ENCODE data around the gene ALG2.

Gene ALG2

DNA sequence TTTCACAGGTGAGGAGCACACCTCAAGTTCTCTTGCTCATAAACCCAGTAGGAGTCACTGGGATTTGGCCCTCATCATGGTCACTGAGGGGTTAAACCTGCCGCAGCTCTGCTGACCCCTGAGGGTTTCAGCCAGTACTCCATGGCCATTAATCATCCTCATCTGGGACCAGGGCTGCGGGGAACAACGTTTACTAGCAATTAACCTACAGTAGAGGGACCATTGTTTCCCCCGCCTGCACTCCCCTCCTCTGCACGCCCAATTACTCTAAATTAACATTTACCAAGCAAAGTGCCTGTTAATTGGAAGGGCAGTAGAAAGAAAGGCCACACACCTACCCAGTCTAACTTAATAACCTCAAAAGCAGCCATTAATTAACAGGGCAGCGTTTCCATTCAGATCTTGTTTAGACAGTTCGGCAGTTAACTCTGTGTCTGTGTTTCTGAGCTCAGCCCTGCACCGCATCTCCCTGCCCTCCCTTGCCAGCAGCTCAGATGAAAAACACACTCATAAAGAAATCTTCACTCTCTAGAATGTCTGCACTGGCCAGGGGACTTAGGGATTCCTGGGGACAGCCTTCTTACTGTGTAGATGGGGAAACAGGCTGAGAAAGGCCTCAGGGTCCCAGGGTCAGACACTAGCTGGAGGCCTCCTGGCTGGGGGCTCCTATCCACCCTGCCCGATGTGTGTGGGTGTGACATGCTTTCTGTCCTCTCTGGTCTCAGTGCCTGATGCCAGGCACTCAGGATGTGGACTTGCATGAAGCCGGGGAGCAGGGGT, 51.6 kb downstream of the ALG2 start:
- DNase-seq: no peak

DNA sequence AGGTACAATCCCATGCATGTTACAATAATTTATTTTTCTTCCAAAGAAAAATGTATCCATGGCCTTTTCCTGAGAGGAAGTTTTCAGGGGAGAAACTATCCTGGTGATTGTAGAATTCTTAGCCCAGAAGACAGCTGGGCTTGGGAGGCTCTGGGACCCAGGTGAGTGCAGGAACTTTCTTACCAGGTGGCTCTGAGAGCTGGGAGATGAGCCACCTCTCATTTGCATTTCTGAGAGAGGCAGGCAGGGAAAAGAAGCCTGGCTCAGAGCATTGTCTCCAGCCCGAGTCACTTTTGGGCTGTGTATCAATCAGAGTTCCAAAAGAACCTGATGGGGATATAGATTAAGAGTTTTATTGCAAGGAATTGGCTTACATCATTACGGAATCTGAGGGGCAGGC, 52.7 kb downstream of the ALG2 start:
- no peak for DNase-seq

DNA sequence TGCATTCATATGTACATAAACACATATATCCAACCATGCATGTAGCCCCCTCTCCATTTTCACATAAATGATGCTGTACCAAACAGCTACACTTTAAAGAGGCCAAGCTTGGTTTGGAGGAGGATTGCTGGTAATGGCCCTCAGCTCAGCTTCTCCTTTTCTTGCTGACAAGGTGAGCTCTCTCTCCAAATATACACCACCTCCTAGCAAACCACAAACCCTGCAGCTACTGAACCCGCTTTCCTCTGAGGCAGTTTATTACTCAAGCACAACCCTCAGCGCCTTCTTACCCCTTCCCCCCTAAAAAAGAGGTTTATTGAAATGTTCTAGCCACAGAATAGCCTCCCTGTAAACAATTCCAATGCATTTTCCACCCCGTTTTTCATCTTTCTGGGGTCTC, 54.0 kb downstream of the ALG2 start:
- no peak for DNase-seq

DNA sequence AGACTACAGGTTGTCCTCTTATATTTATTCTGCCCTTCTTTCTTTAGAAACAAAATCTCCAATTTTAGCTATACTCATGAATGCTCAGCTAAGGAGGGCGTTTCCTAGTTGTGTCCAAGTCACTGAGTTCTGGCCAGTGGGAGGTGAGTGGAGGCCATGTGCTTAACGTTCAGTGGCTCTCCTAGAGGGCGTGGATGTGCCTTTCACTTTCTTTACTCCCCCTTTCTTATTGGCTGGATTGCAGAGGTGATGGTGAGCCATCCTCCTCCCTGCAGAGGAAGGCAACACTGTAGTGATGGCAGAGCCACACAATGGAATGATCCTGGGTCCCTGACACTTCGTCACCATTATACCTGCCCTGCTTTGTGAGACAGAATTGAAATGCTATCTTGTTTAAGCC, 54.6 kb downstream of the ALG2 start:
- no peak for DNase-seq
